Epidermal melanocyte (primary cell): Measurements from ENCODE around the gene ALDH8A1.

ENCODE experiments used
- DNase-seq: peaks from one replicate; pipeline ENCODE4 v3.0.0; 2011; ENCODE audit warnings: low spot score; ENCODE audit not compliant: insufficient read length

Gene ALDH8A1

GRCh38 chr6:134873500-134874388, 76.2 kb downstream of the ALDH8A1 start:
- DNase-seq: no peak

GRCh38 chr6:134870677-134871498, 79.0 kb downstream of the ALDH8A1 start:
- no peak for DNase-seq

GRCh38 chr6:134868812-134869211, 81.1 kb downstream of the ALDH8A1 start:
- DNase-seq: no peak
